GM18951 (cell line): ENCODE data around the gene HEY2.
A peak's percentile ranks its signal among the peaks of the same experiment; 100 is the strongest.

ENCODE experiments used
- POLR2A ChIP-seq: IDR thresholded peaks from 4 replicates; pipeline ENCODE4 v1.6.1; 2011; ENCODE audit warnings: mild to moderate bottlenecking; ENCODE audit not compliant: insufficient read length, insufficient read depth; ENCODE audit errors: extremely low read depth
- in situ Hi-C: fragments of 300-500 bp; cut with MboI; formaldehyde crosslinking; loops from one replicate; pipeline ENCODE4 v1.12.0; 2022; ENCODE audit warnings: low sequenced_read_pairs, mixed read lengths, inconsistent platforms; ENCODE audit not compliant: unreplicated experiment

Gene HEY2

GRCh38 chr6:125790358-125791150 lies 41.1 kb downstream of the HEY2 start, which contains the start of gene NCOA7:
Gene NCOA7, plus strand, starts transcription at chr6:125790960. Its CDS starts 24,395 bp downstream, at chr6:125815355.
- TF ChIP-seq POLR2A: peak; percentile 79
- in situ Hi-C loops: no loop called here

GRCh38 chr6:125791151-125791819 lies 41.9 kb downstream of the HEY2 start:
- no peak for TF ChIP-seq POLR2A
- in situ Hi-C loops: no loop called here

GRCh38 chr6:125791820-125792165 lies 42.4 kb downstream of the HEY2 start:
- TF ChIP-seq POLR2A: no peak
- in situ Hi-C loops: no loop called here

- in situ Hi-C loops: no loop called here
- no peak for TF ChIP-seq POLR2A
Observed at GRCh38 chr6:125792172-125792571, 42.7 kb downstream of the HEY2 start.

GRCh38 chr6:125792680-125793079 lies 43.2 kb downstream of the HEY2 start:
- in situ Hi-C loops: no loop called here
- no peak for TF ChIP-seq POLR2A

- in situ Hi-C loops: no loop called here
- TF ChIP-seq POLR2A: no peak
Observed at GRCh38 chr6:125793280-125793679, 43.8 kb downstream of the HEY2 start.

- in situ Hi-C loops: no loop called here
- no peak for TF ChIP-seq POLR2A
Observed at GRCh38 chr6:125793863-125794262, 44.4 kb downstream of the HEY2 start.

- no peak for TF ChIP-seq POLR2A
- in situ Hi-C loops: no loop called here
Observed at GRCh38 chr6:125794342-125795137, 45.1 kb downstream of the HEY2 start.

- in situ Hi-C loops: no loop called here
- no peak for TF ChIP-seq POLR2A
Observed at GRCh38 chr6:125795301-125795700, 45.9 kb downstream of the HEY2 start.

GRCh38 chr6:125797120-125797885 lies 47.9 kb downstream of the HEY2 start:
- TF ChIP-seq POLR2A: no peak
- in situ Hi-C loops: no loop called here

- in situ Hi-C loops: no loop called here
- TF ChIP-seq POLR2A: no peak
Observed at GRCh38 chr6:125797886-125798444, 48.5 kb downstream of the HEY2 start.

- in situ Hi-C loops: no loop called here
- no peak for TF ChIP-seq POLR2A
Observed at GRCh38 chr6:125798734-125799508, 49.5 kb downstream of the HEY2 start.
